Bronchial epithelial cell (primary cell): ENCODE data around the gene PARN. TPM values are rescaled to one million over a fixed set of nuclear protein-coding genes. Genes with fewer than 3 reads are reported as not detected.

ENCODE experiments used
- DNase-seq: peaks from one replicate; pipeline ENCODE4 v3.0.0-alpha.2; 2010; ENCODE audit warnings: low read depth
- FAIRE-seq: peaks from 2 replicates; lab custom pipeline; 2011; peaks lifted over from hg19 to GRCh38; lab: Jason Lieb, UNC
- H3K27me3 ChIP-seq: 2 replicates; pipeline ENCODE4 v1.5.1; 2011; ENCODE audit warnings: low read length; ENCODE audit not compliant: control insufficient read depth, insufficient read depth
- H3K36me3 ChIP-seq: 2 replicates; pipeline ENCODE4 v1.5.1; 2011; ENCODE audit warnings: low read length; ENCODE audit not compliant: control insufficient read depth, insufficient read depth
- H3K4me3 ChIP-seq: 2 replicates; pipeline ENCODE4 v1.5.1; 2011; ENCODE audit warnings: mild to moderate bottlenecking, low read depth, low read length, control low read depth
- CTCF ChIP-seq: IDR thresholded peaks from 2 replicates; pipeline ENCODE4 v1.5.1; 2011; ENCODE audit warnings: mild to moderate bottlenecking, moderate library complexity, low read length, control low read depth, inconsistent platforms; ENCODE audit not compliant: insufficient read depth, severe bottlenecking
- total RNA-seq: library from RNA; depleted of rRNA; stranded (reverse); fragments of >200 nt; gene quantifications from 2 replicates; pipeline ENCODE4 v1.2.1, GENCODE V29; 2014

The PARN gene
- total RNA-seq, 1 donor from 2014 or later = 18.7 TPM

DNA sequence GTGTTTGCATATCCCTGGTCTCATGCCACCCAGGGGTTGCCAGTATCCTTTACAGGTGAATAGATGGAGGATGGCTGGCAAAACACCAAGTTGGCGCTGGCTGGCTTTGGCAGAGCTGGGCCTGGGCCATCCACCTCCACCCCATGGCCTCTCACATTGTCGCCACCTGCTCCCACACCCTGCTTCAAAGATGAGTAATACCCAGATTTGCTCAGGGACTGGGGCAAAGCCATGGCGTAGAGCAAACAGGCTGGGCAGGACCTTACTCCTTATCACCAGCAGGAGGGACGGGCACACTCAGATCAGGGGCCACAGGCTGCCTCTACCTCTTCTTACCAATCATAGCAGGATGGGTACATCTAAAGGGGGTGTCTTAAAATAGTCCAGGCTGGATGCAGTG lies 39.7 kb upstream of the PARN start:
- no peak overlapping the region for H3K4me3 ChIP-seq
- no peak for FAIRE-seq
- DNase-seq = peak; percentile 11
- TF ChIP-seq CTCF = no peak
- no peaks in the 10 kb centered on the region for H3K27me3 ChIP-seq
- peaks cover 15% of the 10 kb centered on the region for H3K36me3 ChIP-seq

DNA sequence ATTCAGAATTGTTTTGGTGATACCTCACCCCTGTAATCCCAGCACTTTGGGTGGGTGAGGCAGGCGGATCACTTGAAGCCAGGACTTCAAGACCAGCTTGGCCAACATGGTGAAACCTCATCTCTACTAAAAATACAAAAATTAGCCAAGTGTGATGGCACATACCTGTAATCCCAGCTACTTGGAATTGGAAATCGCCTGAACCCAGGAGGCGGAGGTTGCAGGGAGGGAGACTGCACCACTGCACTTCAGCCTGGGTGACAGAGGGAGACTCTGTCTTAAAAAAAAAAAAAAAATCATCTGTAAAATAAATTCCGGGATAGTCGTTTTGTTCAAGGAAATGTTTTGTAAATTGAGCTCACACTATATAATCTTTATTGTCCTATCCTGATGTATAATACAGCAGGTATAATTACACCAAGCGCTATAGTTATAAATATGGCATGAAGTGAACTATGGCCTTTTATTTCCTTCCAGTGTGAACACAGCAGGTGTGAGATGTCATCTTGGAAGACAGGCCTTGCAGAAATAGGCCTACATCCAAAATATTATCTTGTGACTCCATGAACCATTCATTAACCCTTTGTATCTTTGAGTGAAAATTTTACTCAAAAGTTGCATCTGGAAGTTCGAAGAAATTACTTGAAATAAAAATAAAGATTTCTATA lies 38.6 kb upstream of the PARN start:
- Histone ChIP-seq H3K27me3 (no peaks in the 10 kb centered on the region), H3K4me3 (no peak overlapping the region), H3K36me3 (peaks cover 21% of the 10 kb centered on the region)
- TF ChIP-seq CTCF = no peak
- no peak for DNase-seq
- no peak for FAIRE-seq

DNA sequence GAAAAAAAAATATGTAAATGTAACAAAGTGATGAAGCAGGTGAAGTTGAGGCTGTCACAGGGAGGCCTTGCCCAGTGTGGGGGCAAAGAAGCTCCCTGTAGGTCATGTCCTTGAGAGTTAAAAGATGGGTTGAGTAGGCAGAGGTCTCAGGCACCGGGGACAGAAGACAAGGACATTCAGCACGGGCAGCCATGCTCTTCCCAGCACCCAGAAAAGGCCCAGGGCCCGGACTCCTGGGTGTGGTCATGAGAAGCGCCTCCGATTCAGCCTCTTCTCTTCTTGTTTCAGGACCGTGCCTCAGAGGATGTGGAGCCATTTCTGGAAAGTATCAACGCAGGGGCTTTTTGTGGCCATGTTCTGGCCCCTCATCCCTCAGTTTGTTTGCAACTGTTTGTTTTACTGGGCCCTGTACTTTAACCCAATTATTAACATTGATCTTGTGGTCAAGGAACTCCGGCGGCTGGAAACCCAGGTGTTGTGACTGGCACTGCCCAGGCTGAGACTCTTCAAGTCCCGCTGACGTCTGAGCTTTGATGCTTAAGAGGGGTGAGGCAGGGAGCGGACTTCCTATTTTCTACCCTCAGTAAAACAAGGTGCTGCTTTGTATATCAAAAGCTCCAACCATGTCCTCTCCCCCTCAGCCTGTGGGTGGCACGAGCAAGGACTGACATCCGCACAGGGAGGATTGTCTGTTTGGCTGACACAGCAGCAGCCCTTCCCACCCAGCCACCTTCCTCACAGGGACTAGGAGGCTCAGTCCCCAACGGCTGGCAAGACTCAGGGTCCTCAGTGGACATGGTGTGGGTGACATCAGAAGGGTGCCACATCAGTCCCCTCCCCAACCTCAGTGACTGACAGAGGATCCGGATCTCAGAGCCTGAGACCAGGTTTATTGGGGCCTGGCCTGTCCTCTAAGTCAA lies 37.5 kb upstream of the PARN start:
- DNase-seq (no peak), FAIRE-seq (no peak)
- Histone ChIP-seq H3K4me3 (no peak overlapping the region), H3K36me3 (peaks cover 21% of the 10 kb centered on the region), H3K27me3 (no peaks in the 10 kb centered on the region)
- TF ChIP-seq CTCF = no peak

GRCh38 chr16:14658063-14658462 lies 28.0 kb upstream of the PARN start:
- no peak for FAIRE-seq
- no peaks in the 10 kb centered on the region for H3K27me3 ChIP-seq
- no peak overlapping the region for H3K4me3 ChIP-seq
- no peak for TF ChIP-seq CTCF
- DNase-seq = peak; percentile 26
- H3K36me3 ChIP-seq = peaks cover 9% of the 10 kb centered on the region

DNA sequence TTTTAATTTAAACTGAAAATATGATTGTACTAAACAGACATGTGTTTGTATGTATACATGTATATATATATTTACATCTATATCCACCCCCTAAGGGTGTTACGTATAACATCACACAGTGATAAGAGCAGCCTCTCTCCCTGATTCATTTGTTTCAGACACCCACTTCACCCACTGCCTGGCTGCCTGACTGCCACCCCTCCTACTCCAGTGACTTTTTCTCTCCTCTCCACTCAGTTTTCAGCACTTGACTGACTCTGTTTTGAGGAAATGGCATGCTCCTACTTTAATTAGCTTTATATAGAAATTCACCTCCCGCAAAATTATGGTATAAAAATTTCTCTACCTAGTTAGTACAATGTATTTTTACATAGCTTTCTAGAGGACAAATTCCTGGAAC lies 22.7 kb upstream of the PARN start:
- no peak for FAIRE-seq
- Histone ChIP-seq H3K27me3 (no peaks in the 10 kb centered on the region), H3K36me3 (peaks cover 14% of the 10 kb centered on the region), H3K4me3 (no peak overlapping the region)
- no peak for TF ChIP-seq CTCF
- no peak for DNase-seq
